Mesenchymal stem cell (in vitro differentiated cells and primary cell): ENCODE results near the gene AKAP9. TPM values are rescaled to one million over a fixed set of nuclear protein-coding genes. Genes with fewer than 3 reads are reported as not detected.
"Not testable (repeated sequence)": the region's sequence is repeated elsewhere in the genome, so short reads cannot be mapped to it uniquely, and the experiment has no call there.

Experiments
- DNase-seq: peaks from one replicate; pipeline ENCODE4 v3.0.0-alpha.2; 2013
- H2AFZ ChIP-seq: one replicate; pipeline ENCODE4 v1.6.1; 2013; ENCODE audit warnings: low read depth, mild to moderate bottlenecking, control low read depth, inconsistent platforms, low read length, moderate library complexity
- H2AK5ac ChIP-seq: 2 replicates; pipeline ENCODE4 v1.6.1; 2013; ENCODE audit warnings: low read length, moderate library complexity, mild to moderate bottlenecking, inconsistent platforms; ENCODE audit not compliant: severe bottlenecking
- H2BK120ac ChIP-seq: one replicate; pipeline ENCODE4 v1.6.1; 2013; ENCODE audit warnings: low read depth, mild to moderate bottlenecking, inconsistent platforms, low read length, moderate library complexity
- H2BK12ac ChIP-seq, 2 experiments: one replicate each; pipeline ENCODE4 v1.6.1; 2013; ENCODE audit warnings: inconsistent platforms in 2 of 2, low read length in 2 of 2, mild to moderate bottlenecking in 2 of 2, moderate library complexity in 2 of 2, control low read depth in 1 of 2
- H2BK15ac ChIP-seq: one replicate; pipeline ENCODE4 v1.6.1; 2013; ENCODE audit warnings: mild to moderate bottlenecking, low read depth, inconsistent platforms; ENCODE audit not compliant: poor library complexity, severe bottlenecking
- H2BK5ac ChIP-seq: 2 replicates; pipeline ENCODE4 v1.6.1; 2013; ENCODE audit warnings: low read depth, mild to moderate bottlenecking, low read length, control low read depth, inconsistent platforms; ENCODE audit not compliant: poor library complexity, severe bottlenecking
- H3K14ac ChIP-seq, 2 experiments: one replicate each; pipeline ENCODE4 v1.6.1; 2013; ENCODE audit warnings: inconsistent platforms in 2 of 2, low read length in 2 of 2, control low read depth in 1 of 2, mild to moderate bottlenecking in 1 of 2, moderate library complexity in 1 of 2
- H3K18ac ChIP-seq, 2 experiments: one replicate each; pipeline ENCODE4 v1.6.1; 2013; ENCODE audit warnings: inconsistent platforms in 2 of 2, low read length in 2 of 2, control low read depth in 1 of 2, low read depth in 1 of 2, mild to moderate bottlenecking in 1 of 2
- H3K23ac ChIP-seq, 2 experiments: one replicate each; pipeline ENCODE4 v1.6.1; 2013; ENCODE audit warnings: inconsistent platforms in 2 of 2, low read length in 2 of 2, mild to moderate bottlenecking in 2 of 2, moderate library complexity in 2 of 2, control low read depth in 1 of 2
- H3K27ac ChIP-seq: 2 replicates; pipeline ENCODE4 v1.5.1; 2013; ENCODE audit warnings: mild to moderate bottlenecking, moderate library complexity, low read length, control low read depth, inconsistent platforms; ENCODE audit not compliant: poor library complexity, severe bottlenecking
- H3K27me3 ChIP-seq, 2 experiments: 2 replicates each; pipeline versions ENCODE4 v1.6.1 to v1.7.0; 2013; ENCODE audit warnings: low read length in 2 of 2, mild to moderate bottlenecking in 2 of 2, moderate library complexity in 2 of 2, control low read depth in 1 of 2, inconsistent platforms in 1 of 2; ENCODE audit not compliant: control insufficient read depth in 1 of 2, insufficient read depth in 1 of 2
- H3K36me3 ChIP-seq, 2 experiments: 2 replicates each; pipeline versions ENCODE4 v1.6.1 to v1.7.0; 2013; ENCODE audit warnings: low read length in 2 of 2, control low read depth in 1 of 2, inconsistent platforms in 1 of 2, low read depth in 1 of 2, mild to moderate bottlenecking in 1 of 2; ENCODE audit not compliant: insufficient read depth in 2 of 2, control insufficient read depth in 1 of 2
- H3K4ac ChIP-seq, 2 experiments: one replicate each; pipeline ENCODE4 v1.6.1; 2013; ENCODE audit warnings: inconsistent platforms in 2 of 2, low read length in 2 of 2, mild to moderate bottlenecking in 2 of 2, moderate library complexity in 2 of 2, control low read depth in 1 of 2, low read depth in 1 of 2
- H3K4me1 ChIP-seq: 2 replicates; pipeline ENCODE4 v1.6.1; 2013; ENCODE audit warnings: low read depth, low read length, control low read depth; ENCODE audit not compliant: control insufficient read depth, insufficient read depth
- H3K4me2 ChIP-seq: 2 replicates; pipeline ENCODE4 v1.6.1; 2013; ENCODE audit warnings: low read length, mild to moderate bottlenecking, inconsistent platforms; ENCODE audit not compliant: poor library complexity, severe bottlenecking
- H3K4me3 ChIP-seq, 2 experiments: 2 replicates each; pipeline versions ENCODE4 v1.5.1 to v1.7.0; 2013; ENCODE audit warnings: low read length in 2 of 2, mild to moderate bottlenecking in 2 of 2, control low read depth in 1 of 2, low read depth in 1 of 2; ENCODE audit not compliant: insufficient read depth in 1 of 2
- H3K79me1 ChIP-seq: replicated peaks from 2 replicates; pipeline ENCODE4 v1.6.1; 2013; ENCODE audit warnings: mild to moderate bottlenecking, control low read depth, low read length, inconsistent platforms; ENCODE audit not compliant: poor library complexity, severe bottlenecking
- H3K9ac ChIP-seq: 2 replicates; pipeline ENCODE4 v1.7.0; 2013; ENCODE audit warnings: mild to moderate bottlenecking, low read length, moderate library complexity
- H3K9me3 ChIP-seq: 2 replicates; pipeline ENCODE4 v1.7.0; 2013; ENCODE audit warnings: mild to moderate bottlenecking, low read length; ENCODE audit not compliant: control insufficient read depth
- H4K8ac ChIP-seq: one replicate; pipeline ENCODE4 v1.6.1; 2013; ENCODE audit warnings: inconsistent platforms, mild to moderate bottlenecking, low read length, moderate library complexity
- H4K91ac ChIP-seq: one replicate; pipeline ENCODE4 v1.6.1; 2013; ENCODE audit warnings: mild to moderate bottlenecking, low read length, inconsistent platforms
- WGBS: methylation state at CpG from one replicate; pipeline ENCODE4 v1.1.7; 2013; ENCODE audit warnings: mixed read lengths; 5-methylcytosine and 5-hydroxymethylcytosine counted together
- polyA plus RNA-seq, 2 experiments: library from polyadenylated mRNA; stranded (reverse); fragments of 200-250 nt; gene quantifications; one replicate each; pipeline ENCODE4 v1.2.3, GENCODE V29; 2013

Gene AKAP9
- polyA plus RNA-seq (2013, experiment 1 of 2): 10.0 TPM
- 9.1 TPM for polyA plus RNA-seq (2013, experiment 2 of 2)

DNA sequence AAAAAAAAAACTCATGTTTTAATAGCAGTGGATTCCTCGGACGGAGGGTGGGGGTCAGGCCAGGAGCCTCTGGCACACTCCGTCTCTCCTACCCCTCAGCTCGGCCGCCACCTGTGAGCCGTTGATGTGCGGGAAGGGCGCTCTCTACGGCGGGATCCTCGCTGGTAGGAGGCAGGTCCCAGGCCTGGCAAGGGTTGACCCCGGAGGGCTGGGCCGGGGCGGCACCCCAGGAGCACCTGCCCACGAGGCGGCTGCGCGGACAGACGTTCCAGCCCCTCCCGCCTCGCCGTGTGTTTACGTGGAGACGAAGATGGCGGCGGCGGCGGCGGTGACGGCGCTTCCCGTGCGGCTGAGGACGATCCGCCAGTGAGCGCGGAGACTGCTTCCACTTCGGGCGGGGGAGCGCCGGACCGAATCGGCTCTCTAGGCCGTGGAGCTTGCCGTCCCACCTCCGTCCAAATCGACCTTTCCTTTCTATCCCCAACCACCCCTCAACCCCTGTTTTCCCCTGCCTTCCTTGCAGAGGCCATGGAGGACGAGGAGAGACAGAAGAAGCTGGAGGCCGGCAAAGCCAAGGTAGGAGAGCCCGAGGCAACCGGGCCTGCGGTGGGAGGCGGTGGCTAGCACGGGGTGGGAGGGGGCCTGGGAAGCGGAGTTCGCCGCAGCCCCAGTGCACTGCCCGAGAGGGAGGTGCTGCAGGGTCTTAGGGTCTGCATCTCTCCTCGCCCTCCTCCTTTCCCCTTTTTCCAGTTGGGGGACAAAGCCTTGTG is at the start of gene AKAP9:
Gene AKAP9, plus strand, starts transcription at position 291 of the 770 bp plus-strand sequence. Its CDS starts 238 bp downstream, at position 529.
- peak within 1 kb of the TSS; percentile 31 to 83 for H2BK12ac ChIP-seq
- peak within 1 kb of the TSS in 1 of 2 experiments; percentile 99 for H3K14ac ChIP-seq
- H2BK5ac ChIP-seq: peak within 1 kb of the TSS; percentile 15
- H3K4ac ChIP-seq: peak within 1 kb of the TSS; percentile 41 to 62
- H2BK15ac ChIP-seq: peak within 1 kb of the TSS; percentile 90
- H3K4me2 ChIP-seq: peak within 1 kb of the TSS; percentile 94
- under 1% methylated on average over 42 of the region's 59 CpGs for WGBS
- H3K4me1 ChIP-seq: peaks cover 5% of the 10 kb centered on the region
- no peaks in the 10 kb centered on the region for H3K27me3 ChIP-seq
- peak within 1 kb of the TSS; percentile 92 to 94 for H3K4me3 ChIP-seq
- no peaks in the 10 kb centered on the region for H3K36me3 ChIP-seq
- H4K91ac ChIP-seq: peak within 1 kb of the TSS; percentile 67
- H3K9ac ChIP-seq: peak within 1 kb of the TSS; percentile 89
- H2AK5ac ChIP-seq: no peak within 1 kb of the TSS
- peak within 1 kb of the TSS; percentile 9 for H2BK120ac ChIP-seq
- H3K27ac ChIP-seq: peak within 1 kb of the TSS; percentile 89
- H3K9me3 ChIP-seq: no peaks in the 10 kb centered on the region
- H3K18ac ChIP-seq: peak within 1 kb of the TSS; percentile 83 to 99
- H2AFZ ChIP-seq: peak within 1 kb of the TSS; percentile 85
- DNase-seq: peak; percentile 84
- H4K8ac ChIP-seq: peak within 1 kb of the TSS; percentile 70
- no peaks in the 10 kb centered on the region for H3K79me1 ChIP-seq
- H3K23ac ChIP-seq: peak within 1 kb of the TSS in 1 of 2 experiments; percentile 73

GRCh38 chr7:91892099-91892705 is 48.5 kb upstream of the AKAP9 start:
- Histone ChIP-seq H2BK5ac (no peak overlapping the region), H4K8ac (peak overlapping the region; percentile 54), H3K9me3 (no peaks in the 10 kb centered on the region), H2BK120ac (no peak overlapping the region), H2AFZ (no peak overlapping the region), H3K18ac (no peak overlapping the region), H3K4me2 (no peak overlapping the region), H4K91ac (no peak overlapping the region), H3K9ac (peak overlapping the region; percentile 51), H3K4ac (no peak overlapping the region), H2BK12ac (peak overlapping the region in 1 of 2 experiments; percentile 54), H3K79me1 (no peaks in the 10 kb centered on the region), H2BK15ac (no peak overlapping the region), H3K27me3 (no peaks in the 10 kb centered on the region), H3K36me3 (no peaks in the 10 kb centered on the region), H3K4me3 (no peak overlapping the region), H3K4me1 (no peaks in the 10 kb centered on the region), H2AK5ac (no peak overlapping the region), H3K14ac (no peak overlapping the region), H3K23ac (peak overlapping the region in 1 of 2 experiments; percentile 34), H3K27ac (no peak overlapping the region)
- peak; percentile 18 for DNase-seq
- 19% methylated on average over 3 of the region's 3 CpGs for WGBS

DNA sequence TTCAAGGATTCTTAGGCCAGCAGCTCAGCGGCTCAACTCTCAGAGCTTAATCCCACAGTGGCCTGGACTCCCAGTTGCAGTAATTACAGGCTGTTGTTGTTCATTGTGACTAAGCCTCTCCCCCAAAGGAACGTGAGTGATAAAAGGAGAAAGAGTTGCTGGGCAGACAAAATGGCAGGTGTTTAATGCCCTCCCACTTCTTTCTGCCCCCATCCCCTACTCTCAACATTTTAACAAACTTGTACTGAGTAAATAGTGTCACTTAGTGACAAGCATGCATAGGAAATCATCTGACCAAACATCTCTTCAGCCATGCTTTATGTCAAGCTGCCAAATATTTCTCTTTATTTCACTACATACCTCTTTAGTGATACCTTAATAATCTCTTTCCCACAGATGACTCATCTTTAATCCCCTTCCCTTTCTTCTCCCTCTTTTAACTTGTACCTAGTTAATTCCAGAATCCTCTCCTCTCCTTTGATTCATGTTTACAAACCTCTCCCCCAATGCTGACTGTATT is 47.8 kb upstream of the AKAP9 start:
- Histone ChIP-seq H3K27me3 (no peaks in the 10 kb centered on the region), H4K8ac (no peak overlapping the region), H3K9ac (peak overlapping the region; percentile 51), H3K4me1 (no peaks in the 10 kb centered on the region), H2BK120ac (no peak overlapping the region), H3K79me1 (no peaks in the 10 kb centered on the region), H3K9me3 (no peaks in the 10 kb centered on the region), H3K4me3 (no peak overlapping the region), H2BK12ac (peak overlapping the region in 1 of 2 experiments; percentile 52), H3K36me3 (no peaks in the 10 kb centered on the region), H3K18ac (no peak overlapping the region), H4K91ac (no peak overlapping the region), H3K23ac (no peak overlapping the region), H2BK15ac (no peak overlapping the region), H3K14ac (no peak overlapping the region), H3K27ac (no peak overlapping the region), H2AFZ (no peak overlapping the region), H2BK5ac (no peak overlapping the region), H2AK5ac (no peak overlapping the region), H3K4ac (no peak overlapping the region), H3K4me2 (no peak overlapping the region)
- peak; percentile 39 for DNase-seq
- WGBS: 18% methylated on average over 1 of the region's 2 CpGs

GRCh38 chr7:91893699-91894098 is 47.0 kb upstream of the AKAP9 start:
- not testable (repeated sequence) for H3K9ac ChIP-seq, H3K23ac ChIP-seq, H3K4me2 ChIP-seq, H3K14ac ChIP-seq, DNase-seq, H2BK12ac ChIP-seq, H3K79me1 ChIP-seq, H4K91ac ChIP-seq, H3K4me1 ChIP-seq, H3K27me3 ChIP-seq, H2BK5ac ChIP-seq, H4K8ac ChIP-seq, H2AK5ac ChIP-seq, H2BK15ac ChIP-seq, H3K36me3 ChIP-seq, H3K4ac ChIP-seq, H2BK120ac ChIP-seq, H2AFZ ChIP-seq, H3K4me3 ChIP-seq, H3K9me3 ChIP-seq, H3K27ac ChIP-seq
- peak overlapping the region; percentile 1 to 50 for H3K18ac ChIP-seq
- WGBS: 98% methylated on average over 4 of the region's 5 CpGs
